SK-N-SH (cell line): ENCODE measurements around the gene ASB14. TPM values are rescaled to one million over a fixed set of nuclear protein-coding genes. Genes with fewer than 3 reads are reported as not detected.

Experiments
- CTCF ChIA-PET: fragments of 300-600, 350-600 bp; formaldehyde crosslinking; extraction: SDS; loops from one replicate; lab custom pipeline; 2021; lab: Yijun Ruan, JAX
- POLR2A ChIA-PET: fragments of 350-600 bp; sonication (Branson Sonifier 250); formaldehyde crosslinking; extraction: SDS; loops from one replicate; lab custom pipeline; 2020; ENCODE audit warnings: antibody characterized with exemption, inconsistent platforms; lab: Yijun Ruan, JAX
- DNase-seq: peaks from one replicate; pipeline ENCODE4 v3.0.0; 2012
- H2AFZ ChIP-seq: fragments of 200-600 bp; sonication (generic); 2 replicates; pipeline ENCODE4 v1.8.1; 2016; ENCODE audit warnings: antibody characterized with exemption, mild to moderate bottlenecking, low read depth
- H3F3A ChIP-seq: fragments of 200-600 bp; sonication (generic); replicated peaks from 2 replicates; pipeline ENCODE3; 2016; ENCODE audit warnings: antibody characterized with exemption, mild to moderate bottlenecking; ENCODE audit not compliant: insufficient read depth
- H3K27ac ChIP-seq, 2 experiments: fragments of 200-500 bp in 1 of 2; fragments of 200-600 bp in 1 of 2; sonication (Bioruptor generic) in 1 of 2; sonication (generic), shearing (Covaris generic) in 1 of 2; 2 replicates each; pipeline versions ENCODE4 v1.5.1 to v1.6.1; 2014 to 2016; ENCODE audit warnings: low read depth in 2 of 2, inconsistent platforms in 1 of 2, low read length in 1 of 2, mild to moderate bottlenecking in 1 of 2, mixed read lengths in 1 of 2
- H3K27me3 ChIP-seq: fragments of 200-600 bp; sonication (generic), shearing (Covaris generic); 2 replicates; pipeline ENCODE4 v1.6.1; 2016; ENCODE audit warnings: mixed run types; ENCODE audit not compliant: insufficient read depth
- H3K36me3 ChIP-seq, 2 experiments: fragments of 200-500 bp in 1 of 2; fragments of 200-600 bp in 1 of 2; sonication (Bioruptor generic) in 1 of 2; sonication (generic) in 1 of 2; replicated peaks in 1 of 2; 2 replicates each; pipeline versions ENCODE3 to v1.5.1; 2014 to 2016; ENCODE audit warnings: low read length in 1 of 2, mild to moderate bottlenecking in 1 of 2; ENCODE audit not compliant: insufficient read depth in 2 of 2, control insufficient read depth in 1 of 2
- H3K4me1 ChIP-seq, 2 experiments: fragments of 200-500 bp in 1 of 2; fragments of 200-600 bp in 1 of 2; sonication (Bioruptor generic) in 1 of 2; sonication (generic), shearing (Covaris generic) in 1 of 2; 2 replicates each; pipeline versions ENCODE4 v1.5.1 to v1.6.1; 2014 to 2016; ENCODE audit warnings: low read depth in 1 of 2, low read length in 1 of 2, mixed run types in 1 of 2; ENCODE audit not compliant: insufficient read depth in 2 of 2, control insufficient read depth in 1 of 2
- H3K4me2 ChIP-seq: fragments of 200-600 bp; sonication (generic), shearing (Covaris generic); 2 replicates; pipeline ENCODE4 v1.6.1; 2017; ENCODE audit warnings: mixed run types
- H3K4me3 ChIP-seq, 2 experiments: fragments of 200-500 bp in 1 of 2; fragments of 200-600 bp in 1 of 2; sonication (Bioruptor generic) in 1 of 2; sonication (generic), shearing (Covaris generic) in 1 of 2; 2 replicates each; pipeline versions ENCODE4 v1.5.1 to v1.8.1; 2014 to 2016; ENCODE audit warnings: low read depth in 2 of 2, inconsistent platforms in 1 of 2, low read length in 1 of 2, mild to moderate bottlenecking in 1 of 2, mixed read lengths in 1 of 2, moderate library complexity in 1 of 2
- H3K79me2 ChIP-seq: fragments of 200-600 bp; sonication (generic); 2 replicates; pipeline ENCODE4 v1.8.1; 2017; ENCODE audit warnings: mild to moderate bottlenecking; ENCODE audit not compliant: insufficient read depth
- H3K9ac ChIP-seq: fragments of 200-600 bp; sonication (generic); 2 replicates; pipeline ENCODE4 v1.6.1; 2017; ENCODE audit warnings: mixed run types
- H3K9me2 ChIP-seq: fragments of 200-600 bp; sonication (generic); 2 replicates; pipeline ENCODE4 v1.6.1; 2017; ENCODE audit warnings: mixed run types
- H3K9me3 ChIP-seq: fragments of 200-600 bp; sonication (generic); 2 replicates; pipeline ENCODE4 v1.6.1; 2017; ENCODE audit warnings: mixed run types, mild to moderate bottlenecking, moderate library complexity
- H4K20me1 ChIP-seq: fragments of 200-600 bp; sonication (generic); 2 replicates; pipeline ENCODE4 v1.6.1; 2017; ENCODE audit warnings: mild to moderate bottlenecking, mixed run types; ENCODE audit not compliant: insufficient read depth
- CTCF ChIP-seq: fragments of 200-600 bp; sonication (generic); IDR thresholded peaks from 2 replicates; pipeline ENCODE4 v1.6.1; 2017; ENCODE audit warnings: antibody characterized with exemption, mild to moderate bottlenecking, moderate library complexity
- ELF1 ChIP-seq: IDR thresholded peaks from 2 replicates; pipeline ENCODE4 v1.4.0; 2012
- EZH2phosphoT487 ChIP-seq: fragments of 200-600 bp; sonication (generic); IDR thresholded peaks from 2 replicates; pipeline ENCODE4 v1.6.1; 2017; ENCODE audit warnings: low read depth, mixed run types, mild to moderate bottlenecking, antibody characterized with exemption, moderate library complexity, borderline replicate concordance
- FOSL2 ChIP-seq: IDR thresholded peaks from 2 replicates; pipeline ENCODE4 v1.4.0; 2012; ENCODE audit warnings: low read depth, mild to moderate bottlenecking, moderate library complexity, borderline replicate concordance
- IRF3 ChIP-seq: fragments of 150-350 bp; IDR thresholded peaks from 2 replicates; pipeline ENCODE4 v1.6.1; 2016; ENCODE audit warnings: mild to moderate bottlenecking, low read depth, low read length
- MEF2A ChIP-seq: IDR thresholded peaks from 2 replicates; pipeline ENCODE4 v1.4.0; 2012; ENCODE audit warnings: low read depth, borderline replicate concordance
- MXI1 ChIP-seq: IDR thresholded peaks from 2 replicates; pipeline ENCODE4 v1.6.1; 2012; ENCODE audit warnings: mild to moderate bottlenecking, low read depth, low read length, improper control_type of control experiment
- NFIC ChIP-seq: IDR thresholded peaks from 2 replicates; pipeline ENCODE4 v1.4.0; 2012; ENCODE audit warnings: borderline replicate concordance
- POLR2AphosphoS5 ChIP-seq: IDR thresholded peaks from 2 replicates; pipeline ENCODE4 v1.6.1; 2012; ENCODE audit warnings: low read depth, low read length
- RCOR1 ChIP-seq: fragments of 150-350 bp; IDR thresholded peaks from 2 replicates; pipeline ENCODE4 v1.6.1; 2017; ENCODE audit warnings: antibody characterized with exemption, low read length
- RFX5 ChIP-seq: IDR thresholded peaks from 2 replicates; pipeline ENCODE4 v1.6.1; 2012; ENCODE audit warnings: mild to moderate bottlenecking, improper control_type of control experiment, low read length
- SMC3 ChIP-seq: IDR thresholded peaks from 2 replicates; pipeline ENCODE4 v1.6.1; 2012; ENCODE audit warnings: low read depth, low read length, improper control_type of control experiment
- TAF1 ChIP-seq: IDR thresholded peaks from 2 replicates; pipeline ENCODE4 v1.6.1; 2012; ENCODE audit warnings: low read depth, mild to moderate bottlenecking, low read length, moderate library complexity, borderline replicate concordance
- TCF12 ChIP-seq: IDR thresholded peaks from 2 replicates; pipeline ENCODE4 v1.4.0; 2012
- USF1 ChIP-seq: IDR thresholded peaks from 2 replicates; pipeline ENCODE4 v1.4.0; 2012; ENCODE audit warnings: low read depth, borderline replicate concordance
- YY1 ChIP-seq: IDR thresholded peaks from 2 replicates; pipeline ENCODE4 v1.4.0; 2012; ENCODE audit warnings: low read depth, mild to moderate bottlenecking
- ZBTB33 ChIP-seq: IDR thresholded peaks from 2 replicates; pipeline ENCODE4 v1.4.0; 2012; ENCODE audit warnings: low read depth, borderline replicate concordance
- WGBS: methylation state at CpG from one replicate; pipeline ENCODE4 v1.1.6; 2017; ENCODE audit warnings: low lambda C conversion rate; 5-methylcytosine and 5-hydroxymethylcytosine counted together
- polyA plus RNA-seq, 3 experiments: library from polyadenylated mRNA; depleted of rRNA; stranded (reverse); fragments of >200 nt; gene quantifications; 2 replicates each; pipeline ENCODE4 v1.2.3, GENCODE V29; 2012

ASB14 gene
- polyA plus RNA-seq, 1 of the 3 experiments (the other 2 are of a cell fraction) = not detected

GRCh38 chr3:57268416-57268815, 24.1 kb downstream of the ASB14 start:
- H2AFZ ChIP-seq = no peak overlapping the region
- no peaks in the 10 kb centered on the region for H3K9me2 ChIP-seq
- H3K4me1 ChIP-seq = no peaks in the 10 kb centered on the region
- POLR2A ChIA-PET = no interaction called here
- no peak overlapping the region for H3K27ac ChIP-seq
- H3K9ac ChIP-seq = no peak overlapping the region
- CTCF ChIA-PET = no interaction called here
- H3F3A ChIP-seq = no peaks in the 10 kb centered on the region
- peaks cover 7% of the 10 kb centered on the region; the same call in 1 of the 2 replicates for H3K9me3 ChIP-seq
- WGBS = 100% methylated on average over 1 of the region's 1 CpG
- H3K27me3 ChIP-seq = no peaks in the 10 kb centered on the region
- no peak overlapping the region for H3K4me3 ChIP-seq
- DNase-seq = no peak
- peaks cover 60 to 87% of the 10 kb centered on the region in 2 experiments for H3K36me3 ChIP-seq
- no peaks in the 10 kb centered on the region for H4K20me1 ChIP-seq
- peaks cover 3% of the 10 kb centered on the region; the same call in 1 of the 2 replicates for H3K79me2 ChIP-seq
- no peak overlapping the region for H3K4me2 ChIP-seq
- no peak for TF ChIP-seq RCOR1
- no peak for TF ChIP-seq IRF3
- TF ChIP-seq POLR2AphosphoS5 = no peak
- TF ChIP-seq MEF2A = no peak
- TF ChIP-seq TAF1 = no peak
- TF ChIP-seq RFX5 = no peak

- Histone ChIP-seq H3K27ac (no peak overlapping the region), H2AFZ (no peak overlapping the region), H3K4me1 (no peaks in the 10 kb centered on the region), H4K20me1 (no peaks in the 10 kb centered on the region), H3K36me3 (peaks cover 43 to 81% of the 10 kb centered on the region in 2 experiments), H3K4me2 (no peak overlapping the region), H3K9ac (no peak overlapping the region), H3K79me2 (peaks cover 3% of the 10 kb centered on the region; the same call in 1 of the 2 replicates), H3F3A (no peaks in the 10 kb centered on the region), H3K27me3 (no peaks in the 10 kb centered on the region), H3K9me2 (no peaks in the 10 kb centered on the region), H3K4me3 (no peak overlapping the region), H3K9me3 (peaks cover 7% of the 10 kb centered on the region; the same call in 1 of the 2 replicates)
- WGBS = 92% methylated on average over 3 of the region's 3 CpGs
- ChIA-PET CTCF (no interaction called here), POLR2A (no interaction called here)
- TF ChIP-seq TCF12 (no peak), FOSL2 (no peak), MEF2A (no peak), ELF1 (no peak), EZH2phosphoT487 (no peak), USF1 (no peak)
- DNase-seq = no peak
Observed at GRCh38 chr3:57261929-57262328, 30.6 kb downstream of the ASB14 start.

GRCh38 chr3:57261119-57261518, 31.4 kb downstream of the ASB14 start:
- no peak overlapping the region for H3K9ac ChIP-seq
- no peaks in the 10 kb centered on the region for H3K27me3 ChIP-seq
- no peaks in the 10 kb centered on the region for H3K4me1 ChIP-seq
- no peaks in the 10 kb centered on the region for H3K9me2 ChIP-seq
- no peak overlapping the region for H3K4me2 ChIP-seq
- ChIA-PET POLR2A (no interaction called here), CTCF (no interaction called here)
- H4K20me1 ChIP-seq = no peaks in the 10 kb centered on the region
- peaks cover 39 to 80% of the 10 kb centered on the region in 2 experiments for H3K36me3 ChIP-seq
- no peak overlapping the region for H3K4me3 ChIP-seq
- H3K9me3 ChIP-seq = peaks cover 7% of the 10 kb centered on the region; the same call in 1 of the 2 replicates
- no peaks in the 10 kb centered on the region for H3F3A ChIP-seq
- H2AFZ ChIP-seq = no peak overlapping the region
- peaks cover 3% of the 10 kb centered on the region; the same call in 1 of the 2 replicates for H3K79me2 ChIP-seq
- no peak for DNase-seq
- WGBS = 91% methylated on average over 4 of the region's 4 CpGs
- H3K27ac ChIP-seq = no peak overlapping the region
- TF ChIP-seq ELF1 (no peak), NFIC (no peak), YY1 (no peak), MXI1 (no peak), ZBTB33 (no peak), SMC3 (no peak), TAF1 (no peak), RCOR1 (no peak), CTCF (no peak)
